HG02852 (cell line): ENCODE results near the gene KRTAP4-4.

Source experiments
- ATAC-seq: cut with Tn5 transposase; IDR thresholded peaks from one replicate; pipeline ENCODE4 v1.9.1; 2021; ENCODE audit warnings: mild to moderate bottlenecking, moderate library complexity; ENCODE audit not compliant: unreplicated experiment

KRTAP4-4 gene

GRCh38 chr17:41116297-41116696, 44.3 kb downstream of the KRTAP4-4 start:
- no peak for ATAC-seq

GRCh38 chr17:41111151-41111885, 49.2 kb downstream of the KRTAP4-4 start:
- ATAC-seq, result no peak
